GM19468 (cell line): ENCODE measurements around the gene GNPDA2.
"Not testable (repeated sequence)": the region's sequence is repeated elsewhere in the genome, so short reads cannot be mapped to it uniquely, and the experiment has no call there.

Experiments used
- ATAC-seq: cut with Tn5 transposase; IDR thresholded peaks from one replicate; pipeline ENCODE4 v1.9.1; 2021; ENCODE audit warnings: mild to moderate bottlenecking, moderate library complexity, moderate number of reproducible peaks; ENCODE audit not compliant: unreplicated experiment; ENCODE audit errors: extremely low read depth

Gene GNPDA2

DNA sequence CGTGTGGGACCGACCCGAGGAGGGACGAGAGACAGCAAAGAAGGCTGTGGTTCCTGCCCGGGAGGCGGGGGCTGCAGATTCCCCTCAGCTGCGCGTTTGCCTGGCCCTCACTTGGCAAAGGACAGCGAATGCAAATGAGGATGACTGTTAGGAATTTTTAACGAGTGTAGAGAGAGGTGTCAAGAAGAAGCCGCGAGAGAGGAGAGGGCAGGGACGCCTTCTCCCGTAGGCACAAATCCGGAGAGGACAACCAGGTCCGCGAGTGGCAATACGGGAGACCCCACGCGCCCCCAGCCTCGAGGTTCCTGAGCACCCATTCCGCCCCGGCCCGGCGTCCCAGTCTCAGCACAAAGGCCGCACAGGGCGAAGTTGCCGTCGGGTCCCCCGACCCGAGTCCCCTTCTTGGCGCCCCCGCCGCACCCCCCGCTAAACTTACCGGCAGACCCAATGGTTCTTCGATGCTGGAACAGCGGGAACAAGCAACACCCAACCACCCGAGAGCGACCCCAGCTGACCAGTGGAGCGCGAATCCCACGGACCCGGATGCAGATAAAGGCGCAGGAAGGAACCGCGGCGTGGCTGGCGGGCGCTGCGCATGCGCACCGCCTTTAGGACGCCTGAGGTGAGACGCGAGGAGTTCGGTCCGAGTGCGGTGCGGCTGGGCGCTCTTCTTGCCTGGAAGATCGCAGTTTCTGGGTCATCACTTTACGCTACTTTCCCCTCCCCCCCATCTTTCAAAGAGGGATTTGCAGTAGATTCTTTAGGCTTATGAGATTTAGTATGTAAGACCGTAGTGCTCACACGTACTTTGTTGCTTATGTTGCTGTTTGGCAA, at the start of gene GNPDA2:
GNPDA2 (minus strand) TSS at position 519 of the 834 bp plus-strand sequence. CDS start 4,349 bp downstream, outside the sequence.
- ATAC-seq, result peak; percentile 92

DNA sequence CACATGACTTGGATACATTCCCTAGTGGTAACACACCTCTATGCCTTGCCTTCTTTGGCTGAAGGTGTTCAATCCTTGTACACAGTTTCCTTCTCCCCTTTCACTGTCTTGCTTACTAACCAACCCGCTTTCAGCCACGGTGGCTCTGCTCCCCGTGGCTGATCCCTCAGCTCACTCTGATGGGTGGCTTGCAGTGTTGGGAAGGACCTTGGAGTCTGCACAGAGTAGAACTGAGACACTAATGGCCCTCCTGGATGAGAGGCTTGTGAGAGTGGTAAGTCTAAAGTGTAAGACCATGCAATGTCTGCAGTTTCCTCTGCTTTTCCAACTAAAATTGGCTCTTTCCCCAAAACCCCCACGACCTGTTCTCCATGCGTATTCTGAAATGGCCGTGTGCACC, 46.0 kb upstream of the GNPDA2 start:
- no peak for ATAC-seq

DNA sequence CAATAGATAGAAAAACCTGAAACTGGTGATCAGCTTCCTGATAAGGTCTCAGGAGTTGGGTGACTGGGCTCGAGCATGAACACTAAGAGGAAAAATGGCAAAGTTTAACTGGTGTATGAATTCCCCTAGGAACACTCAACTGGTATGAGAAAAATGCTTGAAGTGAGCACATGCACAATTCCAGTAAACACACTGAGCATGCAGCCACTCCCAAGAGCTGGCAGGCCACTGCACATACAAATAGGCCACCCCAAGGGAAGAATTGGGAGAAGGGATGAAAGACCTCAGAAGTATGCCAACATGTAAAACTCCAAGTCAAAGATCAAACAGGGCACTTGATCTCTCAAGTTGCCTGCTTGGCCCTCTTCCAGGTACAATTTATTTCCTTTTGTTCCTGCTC, 45.4 kb upstream of the GNPDA2 start:
- no peak for ATAC-seq

DNA sequence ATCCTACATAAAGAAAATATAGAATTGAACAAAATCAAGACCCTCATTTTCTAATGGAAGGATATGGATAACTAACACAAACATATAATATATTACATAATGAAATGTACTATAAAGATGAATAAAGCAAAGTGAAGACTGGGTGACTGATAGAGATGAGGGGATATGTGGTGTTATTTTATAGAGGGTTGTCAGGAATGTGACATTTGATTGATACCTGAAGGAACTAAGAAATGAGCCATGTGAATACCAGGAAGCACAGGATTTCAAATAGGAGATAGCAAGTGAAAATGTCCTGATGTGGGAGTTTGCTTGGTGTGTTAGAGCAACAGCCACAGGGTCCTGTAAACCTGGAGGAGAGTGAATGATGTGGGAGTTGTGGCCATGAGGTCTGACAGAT, 40.1 kb upstream of the GNPDA2 start:
- ATAC-seq, result no peak

DNA sequence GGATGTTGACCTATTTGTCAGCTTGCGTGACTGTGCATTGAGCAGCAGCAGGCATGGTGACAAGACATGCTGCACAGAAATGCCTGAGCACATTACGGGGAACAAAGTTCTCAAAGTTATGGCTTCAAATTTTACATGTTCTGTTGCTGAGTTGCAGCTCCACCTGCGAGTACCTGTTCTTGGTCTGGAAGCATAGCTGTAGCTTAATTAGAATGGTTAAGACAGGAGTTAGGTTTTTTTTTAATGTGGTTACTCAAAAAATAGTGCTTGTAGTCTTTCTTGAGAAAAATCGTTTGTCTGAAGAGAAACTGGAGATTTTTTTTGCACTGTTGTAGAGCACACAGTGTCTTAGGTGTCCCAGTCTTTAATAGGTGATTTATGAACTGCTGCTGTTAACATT, 38.8 kb upstream of the GNPDA2 start:
- no peak for ATAC-seq

DNA sequence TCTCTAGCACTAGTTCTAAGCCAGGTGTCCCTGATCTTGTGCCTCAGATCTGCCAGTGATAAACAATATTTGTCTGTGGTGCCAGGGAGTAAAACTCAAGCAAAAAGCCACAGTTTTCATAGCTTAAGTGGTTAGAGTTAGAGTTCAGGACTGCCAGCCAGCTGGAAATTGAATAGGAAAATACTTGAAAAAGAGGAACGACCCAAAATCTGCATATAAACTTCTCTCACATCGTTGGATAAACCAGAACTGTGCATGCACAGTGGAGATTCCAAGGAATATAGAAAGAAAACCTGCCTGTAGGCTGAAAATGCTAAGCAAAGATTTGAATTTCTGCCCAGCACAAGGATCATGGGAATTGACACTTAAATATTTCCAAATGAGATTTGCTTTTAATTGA, 35.0 kb upstream of the GNPDA2 start:
- ATAC-seq, result no peak

DNA sequence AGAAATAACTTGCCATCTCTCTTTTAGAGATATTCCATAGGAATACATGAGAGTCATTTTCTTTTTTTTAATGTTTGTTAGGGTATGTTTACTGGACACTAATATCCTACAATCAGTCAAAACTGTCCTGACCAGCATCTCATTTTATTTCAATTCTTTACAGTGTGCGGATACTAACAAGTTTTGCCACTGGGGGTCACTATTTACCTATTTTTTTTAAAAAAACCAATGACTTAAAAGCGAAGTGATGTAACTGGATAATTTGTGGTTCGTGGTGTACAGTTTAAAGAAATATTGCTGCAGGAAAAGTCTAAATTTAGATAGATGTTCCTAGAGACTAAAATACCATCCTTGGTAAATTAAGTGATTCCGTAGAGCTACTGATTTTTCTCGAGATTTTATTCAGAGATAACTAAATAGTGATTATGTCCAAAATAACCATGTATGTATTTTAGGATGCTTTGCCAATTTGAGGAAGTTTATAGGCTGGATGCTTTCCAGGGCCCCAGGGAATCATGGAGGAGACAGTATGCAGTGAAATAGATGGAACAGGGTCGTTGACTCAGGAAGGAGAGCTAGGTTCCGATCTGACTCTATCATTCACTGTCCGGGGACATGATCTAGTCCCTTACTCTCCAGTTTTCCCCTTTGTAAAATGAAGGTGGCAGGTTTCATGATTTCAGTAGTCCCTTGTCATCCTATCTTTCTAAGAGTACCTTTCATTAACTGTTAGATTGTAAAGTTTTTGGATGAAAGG, 34.0 kb upstream of the GNPDA2 start:
- ATAC-seq, result peak; percentile 53

DNA sequence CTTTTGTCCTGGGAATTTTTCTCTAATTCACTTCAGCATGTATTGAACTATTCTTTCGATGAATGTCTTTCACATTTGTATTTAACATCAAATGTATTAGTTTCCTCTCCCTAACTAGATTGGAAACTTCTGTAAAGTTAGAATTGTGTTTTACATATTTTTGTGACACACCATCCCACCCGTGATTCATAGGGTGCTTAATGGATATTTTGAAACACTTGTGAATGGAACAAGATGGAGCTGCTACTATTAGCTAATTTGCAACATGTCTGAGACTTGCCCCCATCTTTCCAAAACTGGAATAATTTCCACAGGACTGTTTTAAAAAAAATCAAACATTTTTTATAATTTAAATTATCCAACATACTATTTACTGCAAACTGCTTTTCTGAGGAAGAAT, 30.2 kb upstream of the GNPDA2 start:
- no peak for ATAC-seq

DNA sequence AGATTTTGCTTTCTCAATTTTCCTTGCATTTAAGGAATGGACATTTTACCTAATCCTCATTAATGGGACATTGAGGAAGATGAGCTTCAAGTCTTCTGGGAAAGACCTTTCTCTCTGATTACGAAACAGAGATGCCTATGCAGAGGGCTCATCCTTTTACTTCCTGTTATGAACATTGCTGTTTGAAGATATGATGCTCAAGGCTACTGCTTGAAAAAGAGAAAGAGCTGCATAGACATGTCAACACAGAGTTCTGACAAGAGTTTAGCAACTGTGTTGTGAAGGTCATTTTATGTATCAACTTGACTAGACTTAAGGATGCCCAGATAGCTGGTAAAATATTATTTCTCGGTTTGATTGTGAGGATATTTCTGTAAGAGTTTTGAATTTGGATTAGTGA, 13.8 kb upstream of the GNPDA2 start:
- no peak for ATAC-seq

DNA sequence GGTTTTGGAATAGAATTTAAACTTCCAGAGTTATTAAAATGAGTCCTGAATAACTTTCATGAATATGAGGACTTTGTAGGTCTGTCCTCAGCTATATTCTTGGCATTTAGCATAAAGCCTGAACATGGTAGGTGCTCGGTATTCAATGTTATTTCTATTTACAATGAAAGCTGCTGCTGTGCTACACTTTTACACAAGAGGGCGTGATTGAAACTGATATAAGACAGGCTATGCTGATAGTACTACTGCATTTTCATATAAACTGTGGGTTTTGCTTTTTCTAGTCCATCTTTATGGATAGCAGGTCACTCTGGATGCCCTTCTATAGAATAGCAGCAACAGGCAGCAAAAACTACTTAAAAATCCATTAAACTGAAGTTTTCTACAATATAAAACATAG, 12.3 kb upstream of the GNPDA2 start:
- ATAC-seq, result no peak

DNA sequence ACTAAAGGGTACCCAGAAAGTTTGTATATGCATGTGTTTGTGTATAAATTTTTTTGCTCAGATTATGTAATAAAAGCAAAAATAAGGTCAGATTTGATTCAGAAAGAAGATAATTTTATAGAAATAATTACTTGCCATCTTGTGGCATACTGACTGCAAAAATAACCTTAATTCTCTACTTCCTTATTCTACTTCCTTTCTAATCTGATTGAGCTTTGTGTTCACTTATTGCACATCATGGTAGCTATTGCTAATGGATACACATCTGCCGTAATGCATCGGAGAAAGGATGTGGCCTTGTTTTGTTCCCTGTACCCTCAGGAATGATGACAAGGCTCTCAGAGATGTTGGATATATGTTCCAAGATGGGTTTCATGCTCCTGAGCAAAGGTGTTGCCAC, 10.5 kb upstream of the GNPDA2 start:
- ATAC-seq, result no peak

DNA sequence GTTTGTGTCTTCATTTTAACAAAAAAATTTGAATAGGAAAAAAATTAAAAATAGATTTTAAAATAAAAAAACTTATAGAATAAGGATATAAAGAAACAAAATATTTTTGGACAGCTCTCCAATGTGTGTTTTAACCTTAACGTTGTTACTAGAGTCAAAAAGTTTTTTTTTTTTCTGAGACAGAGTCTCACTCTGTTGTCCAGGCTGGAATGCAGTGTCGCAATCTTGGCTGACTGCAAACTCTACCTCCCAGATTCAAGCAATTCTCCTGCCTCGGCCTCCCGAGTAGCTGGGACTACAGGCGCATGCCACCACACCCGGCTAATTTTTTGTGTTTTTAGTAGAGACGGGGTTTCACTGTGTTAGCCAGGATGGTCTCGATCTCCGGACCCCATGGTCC, 2.3 kb upstream of the GNPDA2 start:
- not testable (repeated sequence) for ATAC-seq

DNA sequence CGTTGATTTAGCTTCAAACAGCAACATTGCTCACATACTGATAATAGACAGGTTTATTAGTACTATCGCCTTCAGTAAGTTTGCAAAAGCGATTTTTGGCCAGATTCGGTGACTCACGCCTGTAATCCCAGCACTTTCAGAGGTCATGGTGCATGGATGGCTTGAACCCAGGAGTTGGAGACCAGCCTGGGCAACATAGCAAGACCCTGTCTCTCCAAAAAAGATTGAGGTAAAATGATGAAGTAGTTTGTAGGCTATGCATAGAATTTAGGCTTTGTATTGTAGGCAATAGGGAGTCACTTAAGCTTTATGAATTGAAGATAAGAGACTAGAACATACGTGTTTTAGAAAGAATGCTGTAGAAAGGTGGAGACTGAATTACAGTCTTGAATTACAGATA, 1.1 kb upstream of the GNPDA2 start:
- ATAC-seq, result no peak

DNA sequence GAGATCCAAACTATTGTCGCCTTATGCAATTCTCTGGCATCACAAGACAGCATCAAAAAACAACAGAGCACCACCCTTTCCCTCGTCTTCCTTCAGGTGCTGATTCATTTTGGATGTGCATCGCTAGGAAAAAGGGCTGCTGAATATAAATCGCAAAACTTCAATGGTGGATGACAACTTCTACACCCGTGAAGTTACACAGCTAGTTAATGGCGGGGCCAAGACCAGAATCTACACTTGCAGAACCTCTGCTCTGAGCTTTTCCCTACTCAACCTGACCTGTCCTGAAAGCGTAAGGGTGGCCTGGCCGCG, 674 bp downstream of the GNPDA2 start:
- no peak for ATAC-seq

DNA sequence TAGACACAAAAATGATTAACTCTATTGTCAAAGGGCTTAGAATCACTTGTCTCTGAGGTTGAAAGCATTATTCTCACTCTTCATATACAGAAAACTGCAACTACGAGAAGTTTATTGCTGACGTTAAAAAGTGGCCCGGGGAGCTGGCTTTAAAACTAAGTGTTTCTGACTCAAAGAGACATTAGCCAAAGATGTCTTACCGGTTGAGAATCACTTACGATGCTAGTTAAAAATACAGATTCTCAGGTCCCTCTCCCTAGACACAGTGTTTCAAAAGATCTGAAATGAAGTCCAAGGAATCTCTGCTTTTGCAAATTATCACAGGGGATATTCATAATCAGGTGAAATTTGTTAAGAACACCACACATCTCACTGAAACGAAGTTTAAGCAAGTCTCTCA, 1.2 kb downstream of the GNPDA2 start:
- ATAC-seq, result no peak

DNA sequence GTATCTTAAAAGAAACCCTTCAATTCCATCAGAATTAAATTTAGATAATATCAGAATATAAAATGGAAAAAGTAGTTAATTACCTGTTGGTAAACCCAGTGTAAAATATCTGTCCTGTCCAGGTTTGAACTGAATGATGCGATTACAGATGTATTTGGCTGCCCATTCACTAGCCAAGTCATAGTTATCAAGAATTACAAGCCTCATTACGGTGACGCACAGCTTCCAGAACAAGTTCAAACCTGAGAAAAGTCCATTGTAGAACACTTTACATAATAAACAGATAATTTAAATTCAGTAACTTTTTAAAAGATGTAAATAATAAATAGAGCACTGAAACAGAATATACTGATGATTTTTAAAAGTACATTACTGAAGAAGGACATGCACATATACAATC, 4.4 kb downstream of the GNPDA2 start:
- no peak for ATAC-seq

DNA sequence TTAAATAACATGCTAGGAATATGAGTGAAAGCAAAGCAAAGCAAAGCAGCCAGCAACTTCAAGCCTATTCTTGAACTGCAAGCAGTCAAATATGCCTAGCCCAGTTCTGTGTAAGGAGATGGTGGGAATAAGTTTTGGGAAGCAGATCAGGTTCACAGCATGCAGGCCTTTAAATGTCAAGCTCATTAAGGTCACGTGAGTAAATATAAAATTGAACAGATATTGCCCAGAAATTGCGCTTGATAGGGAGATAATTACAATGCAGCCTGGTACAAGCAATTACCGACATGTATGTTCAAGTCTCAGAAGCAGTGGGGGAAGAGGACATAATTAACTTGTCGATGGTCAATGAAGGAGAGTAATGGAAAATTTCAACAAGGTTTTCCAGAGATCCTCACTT, 6.0 kb downstream of the GNPDA2 start:
- ATAC-seq, result no peak

DNA sequence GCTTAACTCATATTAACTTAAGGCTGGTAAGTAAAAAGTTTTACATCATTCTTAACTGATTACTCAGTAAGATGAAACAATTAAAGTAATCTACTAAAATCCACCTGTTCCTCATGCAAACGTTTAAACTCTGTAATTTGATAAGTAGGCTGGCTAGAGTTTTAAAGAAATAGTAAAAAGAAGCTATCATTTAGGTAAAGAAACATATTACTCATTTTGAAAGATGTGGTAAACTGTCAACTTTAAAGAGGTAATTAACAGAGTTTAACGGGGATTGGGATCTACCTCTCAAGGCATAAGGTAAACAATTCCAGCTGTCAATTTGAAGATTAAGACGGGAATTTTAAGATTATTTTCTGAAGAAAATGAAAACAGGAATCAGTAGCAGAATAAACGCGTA, 9.8 kb downstream of the GNPDA2 start:
- ATAC-seq, result no peak

DNA sequence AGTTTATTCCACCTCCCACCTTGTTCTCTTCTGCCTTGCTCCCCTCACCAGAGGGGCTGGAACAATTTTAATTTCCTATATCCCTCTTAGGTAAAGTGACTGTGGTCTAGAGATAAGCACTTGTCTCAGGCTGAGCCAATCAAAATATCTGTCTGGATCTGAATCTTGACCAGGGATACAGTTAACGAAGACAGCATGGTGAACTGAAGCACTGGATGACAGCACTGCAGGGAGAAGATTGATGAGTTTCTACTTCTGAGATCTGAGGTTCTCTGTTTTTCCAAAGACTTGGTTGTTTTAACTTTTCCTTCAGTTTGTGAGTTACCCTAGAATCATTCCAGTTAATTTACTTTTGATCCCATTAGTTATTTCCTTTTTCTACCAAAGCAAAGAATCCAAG, 13.2 kb downstream of the GNPDA2 start:
- ATAC-seq, result no peak

DNA sequence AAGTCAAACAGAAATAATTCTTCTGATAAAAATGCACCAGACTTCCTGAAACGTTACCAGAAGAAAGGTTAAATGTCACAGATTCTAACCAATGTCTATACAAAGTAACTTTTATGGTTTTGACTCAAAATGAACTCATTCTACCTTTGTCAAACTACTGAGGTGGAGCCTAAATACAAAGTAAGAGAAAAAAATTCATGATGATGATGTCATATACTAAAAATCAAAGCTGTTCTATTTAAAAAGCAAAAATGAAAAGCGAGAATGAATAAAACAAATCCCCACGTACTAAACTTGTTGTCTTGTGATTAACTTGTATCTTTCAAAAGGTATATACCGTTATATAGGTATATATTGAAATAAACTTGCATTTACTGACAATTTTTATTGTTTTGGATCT, 21.7 kb downstream of the GNPDA2 start:
- no peak for ATAC-seq

DNA sequence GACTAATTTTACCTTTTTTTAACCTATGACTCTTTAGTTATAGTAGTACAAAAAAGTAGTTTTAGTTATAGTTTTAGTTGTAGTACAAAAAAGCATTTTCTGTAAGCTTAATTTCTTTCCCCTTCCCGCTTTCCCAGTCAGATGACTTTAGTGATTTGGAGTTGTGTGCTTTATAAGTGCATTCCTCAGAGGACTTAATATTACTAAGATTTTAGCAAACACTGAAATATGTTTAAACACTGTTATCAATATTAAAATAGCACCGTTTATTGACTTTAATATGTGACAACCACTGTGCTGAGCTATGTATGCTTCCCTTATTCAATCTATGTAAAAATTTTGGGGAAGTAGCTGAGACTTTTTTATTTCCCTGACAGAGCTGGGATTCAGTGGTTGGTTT, 25.3 kb downstream of the GNPDA2 start:
- no peak for ATAC-seq

DNA sequence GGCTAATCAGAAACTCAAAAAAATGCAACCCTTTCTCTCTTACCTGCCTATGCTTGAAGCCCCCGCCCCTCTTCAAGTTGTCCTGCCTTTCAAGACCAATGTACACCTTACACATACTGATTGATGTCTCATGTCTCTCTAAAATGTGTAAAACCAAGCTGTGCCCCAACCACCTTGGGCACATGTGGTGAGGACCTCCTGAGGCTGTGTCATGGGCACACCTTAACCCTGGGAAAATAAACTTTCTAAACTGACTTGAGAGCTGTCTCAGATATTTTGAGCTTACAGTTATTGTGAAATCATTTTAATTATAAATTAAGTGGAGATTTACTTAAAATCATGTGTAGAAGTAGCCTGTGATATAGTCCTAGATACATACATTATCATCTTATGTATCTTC, 25.9 kb downstream of the GNPDA2 start:
- no peak for ATAC-seq
